HG02970 (cell line): Measurements from ENCODE around the gene ANTXRL.
A peak's percentile ranks its signal among the peaks of the same experiment; 100 is the strongest.
"Not testable (repeated sequence)": the region's sequence is repeated elsewhere in the genome, so short reads cannot be mapped to it uniquely, and the experiment has no call there.

Experiments used
- ATAC-seq: cut with Tn5 transposase; IDR thresholded peaks from one replicate; pipeline ENCODE4 v1.9.1; 2021; ENCODE audit warnings: mild to moderate bottlenecking, moderate library complexity, moderate number of reproducible peaks; ENCODE audit not compliant: unreplicated experiment, low FRiP score

Gene ANTXRL

GRCh38 chr10:46271795-46272499 is 14.8 kb upstream of the ANTXRL start:
- ATAC-seq = not testable (repeated sequence)

GRCh38 chr10:46272863-46273415 is 13.9 kb upstream of the ANTXRL start:
- no peak for ATAC-seq

GRCh38 chr10:46273506-46274477 is 13.0 kb upstream of the ANTXRL start:
- no peak for ATAC-seq

GRCh38 chr10:46277840-46278239 is 9.0 kb upstream of the ANTXRL start:
- no peak for ATAC-seq

- ATAC-seq = not testable (repeated sequence)
Measured at GRCh38 chr10:46282421-46282831, 4.4 kb upstream of the ANTXRL start.

GRCh38 chr10:46282842-46283574 is 3.8 kb upstream of the ANTXRL start:
- ATAC-seq = no peak

GRCh38 chr10:46283580-46284285 is 3.1 kb upstream of the ANTXRL start:
- no peak for ATAC-seq

- ATAC-seq = peak; percentile 88
Measured at GRCh38 chr10:46284286-46285229, 2.2 kb upstream of the ANTXRL start.

GRCh38 chr10:46285300-46285699 is 1.5 kb upstream of the ANTXRL start:
- ATAC-seq = no peak

- ATAC-seq = no peak
Measured at GRCh38 chr10:46285966-46286620, 704 bp upstream of the ANTXRL start.

GRCh38 chr10:46287846-46288477 is 1.2 kb downstream of the ANTXRL start:
- no peak for ATAC-seq

GRCh38 chr10:46288601-46289206 is 1.9 kb downstream of the ANTXRL start:
- no peak for ATAC-seq

GRCh38 chr10:46289209-46289810 is 2.5 kb downstream of the ANTXRL start:
- ATAC-seq = no peak

- no peak for ATAC-seq
Measured at GRCh38 chr10:46290101-46290886, 3.5 kb downstream of the ANTXRL start.

GRCh38 chr10:46291817-46292572 is 5.2 kb downstream of the ANTXRL start:
- ATAC-seq = no peak
